ENCODE results near the gene TRIP12.

TRIP12 gene

DNA sequence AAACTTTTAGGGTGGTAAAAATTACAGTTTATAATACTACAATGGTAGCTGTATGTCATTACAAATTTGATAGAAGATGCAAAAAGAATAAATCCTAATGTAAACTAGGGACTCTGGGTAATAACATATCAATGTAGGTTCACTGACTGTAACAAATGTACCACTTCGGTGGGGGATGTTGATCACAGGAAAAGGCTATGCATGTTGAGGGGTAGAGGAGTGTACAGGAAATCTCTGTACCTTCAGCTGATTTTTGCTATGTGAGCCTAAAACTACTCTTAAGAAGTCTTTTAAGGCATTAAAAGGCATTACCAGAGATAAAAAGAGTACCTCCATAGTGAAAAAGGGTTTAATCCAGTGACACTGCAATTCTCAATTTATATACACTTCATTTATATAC lies 25.0 kb downstream of the TRIP12 start:
- Histone ChIP-seq H3K27ac (no peak overlapping the region), H3K4me3 (ENCODE audit: low read depth in 1 of 2, low read length in 1 of 2) (no peak overlapping the region), H3K36me3 (peaks cover 10% of the 10 kb centered on the region), H3K27me3 (no peaks in the 10 kb centered on the region), H3K9me3 (no peaks in the 10 kb centered on the region), H3K4me1 (ENCODE audit: control insufficient read depth in 1 of 2, insufficient read depth in 1 of 2, low read depth in 1 of 2, low read length in 1 of 2) (no peaks in the 10 kb centered on the region)
- TF ChIP-seq, protein P1, sequence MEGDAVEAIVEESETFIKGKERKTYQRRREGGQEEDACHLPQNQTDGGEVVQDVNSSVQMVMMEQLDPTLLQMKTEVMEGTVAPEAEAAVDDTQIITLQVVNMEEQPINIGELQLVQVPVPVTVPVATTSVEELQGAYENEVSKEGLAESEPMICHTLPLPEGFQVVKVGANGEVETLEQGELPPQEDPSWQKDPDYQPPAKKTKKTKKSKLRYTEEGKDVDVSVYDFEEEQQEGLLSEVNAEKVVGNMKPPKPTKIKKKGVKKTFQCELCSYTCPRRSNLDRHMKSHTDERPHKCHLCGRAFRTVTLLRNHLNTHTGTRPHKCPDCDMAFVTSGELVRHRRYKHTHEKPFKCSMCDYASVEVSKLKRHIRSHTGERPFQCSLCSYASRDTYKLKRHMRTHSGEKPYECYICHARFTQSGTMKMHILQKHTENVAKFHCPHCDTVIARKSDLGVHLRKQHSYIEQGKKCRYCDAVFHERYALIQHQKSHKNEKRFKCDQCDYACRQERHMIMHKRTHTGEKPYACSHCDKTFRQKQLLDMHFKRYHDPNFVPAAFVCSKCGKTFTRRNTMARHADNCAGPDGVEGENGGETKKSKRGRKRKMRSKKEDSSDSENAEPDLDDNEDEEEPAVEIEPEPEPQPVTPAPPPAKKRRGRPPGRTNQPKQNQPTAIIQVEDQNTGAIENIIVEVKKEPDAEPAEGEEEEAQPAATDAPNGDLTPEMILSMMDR (IDR thresholded peaks at IDR 0.05), result no peak

GRCh38 chr2:229889023-229889422 lies 32.8 kb downstream of the TRIP12 start:
- Histone ChIP-seq H3K4me3 (ENCODE audit: low read depth in 1 of 2, low read length in 1 of 2) (no peak overlapping the region), H3K9me3 (no peaks in the 10 kb centered on the region), H3K36me3 (peaks cover 3% of the 10 kb centered on the region), H3K4me1 (ENCODE audit: control insufficient read depth in 1 of 2, insufficient read depth in 1 of 2, low read depth in 1 of 2, low read length in 1 of 2) (no peaks in the 10 kb centered on the region), H3K27me3 (no peaks in the 10 kb centered on the region), H3K27ac (no peak overlapping the region)
- TF ChIP-seq, protein P1 (IDR thresholded peaks at IDR 0.05), result no peak

DNA sequence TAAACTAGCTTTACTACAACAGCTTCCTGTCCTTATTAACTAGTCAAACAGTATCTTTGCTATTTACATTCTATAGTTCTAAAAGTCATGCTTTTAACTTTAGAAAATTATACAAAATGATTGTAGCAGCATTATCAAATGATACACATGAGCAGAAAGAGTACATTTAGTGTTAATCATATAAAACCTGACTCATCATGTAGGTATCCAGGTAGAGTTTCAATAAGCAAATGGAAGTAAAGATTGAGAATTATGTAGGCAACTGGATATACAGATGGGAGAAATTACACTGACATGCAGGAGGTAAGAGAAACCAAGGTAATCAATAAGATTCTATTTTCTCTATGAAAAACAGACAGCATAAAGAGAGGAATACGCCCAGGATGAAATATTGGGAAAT lies 33.8 kb downstream of the TRIP12 start:
- Histone ChIP-seq H3K27me3 (no peaks in the 10 kb centered on the region), H3K36me3 (peaks cover 3% of the 10 kb centered on the region), H3K4me3 (ENCODE audit: low read depth in 1 of 2, low read length in 1 of 2) (no peak overlapping the region), H3K9me3 (no peaks in the 10 kb centered on the region), H3K27ac (no peak overlapping the region), H3K4me1 (ENCODE audit: control insufficient read depth in 1 of 2, insufficient read depth in 1 of 2, low read depth in 1 of 2, low read length in 1 of 2) (no peaks in the 10 kb centered on the region)
- TF ChIP-seq, protein P1 (IDR thresholded peaks at IDR 0.05), result no peak

- H3K27ac ChIP-seq, result no peak overlapping the region
- H3K4me3 ChIP-seq (ENCODE audit: low read depth in 1 of 2, low read length in 1 of 2), result no peak overlapping the region
- TF ChIP-seq, protein P1 (IDR thresholded peaks at IDR 0.05), result no peak
- H3K27me3 ChIP-seq, result no peaks in the 10 kb centered on the region
- H3K4me1 ChIP-seq (ENCODE audit: control insufficient read depth in 1 of 2, insufficient read depth in 1 of 2, low read depth in 1 of 2, low read length in 1 of 2), result no peaks in the 10 kb centered on the region
- H3K9me3 ChIP-seq, result no peaks in the 10 kb centered on the region
- peaks cover 3% of the 10 kb centered on the region for H3K36me3 ChIP-seq
Measured at GRCh38 chr2:229887441-229887840, 34.4 kb downstream of the TRIP12 start.

GRCh38 chr2:229884775-229885699 lies 36.8 kb downstream of the TRIP12 start:
- peaks cover 9% of the 10 kb centered on the region for H3K36me3 ChIP-seq
- H3K4me1 ChIP-seq (ENCODE audit: control insufficient read depth in 1 of 2, insufficient read depth in 1 of 2, low read depth in 1 of 2, low read length in 1 of 2), result no peaks in the 10 kb centered on the region
- TF ChIP-seq, protein P1 (IDR thresholded peaks at IDR 0.05), result no peak
- H3K9me3 ChIP-seq, result no peaks in the 10 kb centered on the region
- no peak overlapping the region for H3K27ac ChIP-seq
- H3K27me3 ChIP-seq, result no peaks in the 10 kb centered on the region
- no peak overlapping the region for H3K4me3 ChIP-seq (ENCODE audit: low read depth in 1 of 2, low read length in 1 of 2)

Measured in neutrophil (primary cell).